Measurements from ENCODE around the gene MEGF11.

DNA sequence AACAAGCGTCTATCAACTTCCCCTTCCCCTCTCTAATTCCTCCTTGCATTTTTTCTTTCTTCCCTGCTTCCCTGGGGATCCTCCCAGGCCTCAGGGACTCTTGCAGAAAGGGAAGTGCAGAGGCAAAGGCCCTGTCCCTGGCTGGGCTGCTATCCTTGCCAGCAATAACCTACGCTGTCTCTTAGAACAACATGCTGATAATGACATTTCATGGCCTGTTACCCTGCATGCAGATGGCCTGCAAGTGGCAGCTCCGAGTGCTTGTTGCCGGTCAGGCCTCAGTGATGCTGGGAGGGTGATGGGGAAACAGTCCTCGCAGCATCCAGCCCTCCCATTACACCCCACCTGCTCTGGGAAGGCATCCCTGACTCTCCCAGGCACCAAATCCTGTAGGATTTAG is 216.7 kb downstream of the MEGF11 start:
- no peak for TF ChIP-seq CTCF (IDR thresholded peaks at IDR 0.05)
- TF ChIP-seq POLR2A (IDR thresholded peaks at IDR 0.05): no peak

All from right lobe of liver (tissue), 4 donors.